Bladder microvascular endothelial cell (primary cell): ENCODE data around the gene WWOX. TPM values are rescaled to one million over a fixed set of nuclear protein-coding genes. Genes with fewer than 3 reads are reported as not detected.

Experiments used
- total RNA-seq: library from RNA; depleted of rRNA; stranded (reverse); fragments of >200 nt; gene quantifications from 2 replicates; pipeline ENCODE4 v1.2.3, GENCODE V29; 2014

Gene WWOX
- 9.2 and 15.1 TPM in 2 replicates for total RNA-seq

GRCh38 chr16:78099271-78100111 is at the start of gene WWOX:
Gene WWOX (plus strand): TSS chr16:78099654.

Other genes with a start within 250 kb of the WWOX start
- not detected in 2 replicates for gene CLEC3A, start 77.1 kb upstream of the WWOX start, total RNA-seq